ENCODE data around the gene BTRC.

The BTRC gene

DNA sequence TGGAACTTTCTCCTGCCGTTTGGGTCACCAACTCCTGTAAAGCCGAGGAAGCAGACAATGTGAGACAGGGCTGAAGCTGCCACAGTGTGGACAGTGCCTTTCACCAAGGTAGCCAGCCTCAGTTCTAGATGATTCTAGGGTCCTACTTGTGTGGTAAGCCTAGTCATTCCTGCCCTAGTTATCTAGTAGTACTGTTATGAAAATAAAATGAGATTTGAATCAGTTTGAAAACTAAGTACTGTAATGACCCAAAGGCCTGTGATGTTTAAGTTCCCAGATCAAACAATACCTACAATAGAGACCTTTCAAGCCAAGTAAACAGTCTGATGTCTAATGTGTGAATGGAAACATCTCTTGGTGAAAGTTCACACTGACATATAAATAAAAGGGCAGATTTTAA is 197.0 kb downstream of the BTRC start:
- DNase-seq: no peak

DNA sequence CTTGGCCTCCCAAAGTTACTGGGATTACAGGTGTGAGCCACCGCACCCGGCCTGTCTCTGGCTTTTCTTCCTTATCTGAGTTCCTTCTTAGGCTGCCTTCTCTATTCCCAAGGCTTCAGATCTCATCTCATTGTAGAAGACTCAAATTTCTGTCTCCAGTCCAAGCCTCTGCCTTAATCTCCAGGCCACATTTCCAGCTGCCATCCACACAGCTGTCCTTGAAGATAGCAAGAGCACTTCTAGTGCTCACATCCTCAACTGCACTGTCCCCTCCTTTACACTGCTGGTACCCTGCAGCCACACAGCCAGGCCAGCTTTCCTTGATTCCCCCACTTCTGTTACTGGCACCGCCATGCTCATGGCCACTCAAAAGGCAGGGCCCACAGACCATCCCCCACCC is 198.5 kb downstream of the BTRC start:
- no peak for DNase-seq

DNA sequence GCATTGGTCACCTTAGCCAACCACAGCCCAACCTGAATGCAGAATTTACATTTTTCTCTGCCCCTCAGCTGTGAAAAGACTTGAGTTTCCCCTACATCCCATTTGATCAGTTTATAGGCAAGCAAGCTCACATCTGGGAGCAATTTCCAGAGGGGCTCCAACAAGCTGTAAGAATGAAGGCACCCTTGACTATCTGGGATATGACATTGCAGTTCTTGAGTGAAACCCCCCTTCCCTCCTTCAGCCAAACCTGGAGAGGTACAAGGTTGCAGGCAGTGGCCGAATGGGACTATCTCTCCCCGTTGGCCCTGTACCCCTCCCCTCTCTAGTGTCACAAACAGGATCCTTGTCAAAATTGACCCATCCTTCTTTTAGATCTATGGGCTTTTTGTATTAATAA is 203.6 kb downstream of the BTRC start:
- DNase-seq: no peak

DNA sequence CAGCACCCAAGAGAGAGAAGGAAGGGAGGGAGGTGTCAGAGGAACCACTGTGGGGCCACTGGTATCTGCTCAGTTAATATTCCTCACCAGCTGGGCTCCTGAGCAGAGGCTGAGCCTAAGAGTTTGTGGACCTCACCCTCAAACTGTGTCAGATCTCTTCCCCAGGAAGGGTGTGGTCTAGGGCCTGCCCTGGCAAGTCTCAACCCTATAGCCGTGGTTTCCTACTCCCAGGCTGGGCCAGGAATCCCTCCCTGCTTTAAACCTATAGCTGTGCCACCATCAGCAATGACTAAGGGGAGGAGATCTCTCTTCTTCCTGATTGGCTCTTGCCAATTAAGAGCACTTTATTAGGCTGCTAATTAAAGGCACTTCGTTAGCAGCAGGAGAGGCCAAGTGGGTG is 204.2 kb downstream of the BTRC start:
- DNase-seq: no peak

DNA sequence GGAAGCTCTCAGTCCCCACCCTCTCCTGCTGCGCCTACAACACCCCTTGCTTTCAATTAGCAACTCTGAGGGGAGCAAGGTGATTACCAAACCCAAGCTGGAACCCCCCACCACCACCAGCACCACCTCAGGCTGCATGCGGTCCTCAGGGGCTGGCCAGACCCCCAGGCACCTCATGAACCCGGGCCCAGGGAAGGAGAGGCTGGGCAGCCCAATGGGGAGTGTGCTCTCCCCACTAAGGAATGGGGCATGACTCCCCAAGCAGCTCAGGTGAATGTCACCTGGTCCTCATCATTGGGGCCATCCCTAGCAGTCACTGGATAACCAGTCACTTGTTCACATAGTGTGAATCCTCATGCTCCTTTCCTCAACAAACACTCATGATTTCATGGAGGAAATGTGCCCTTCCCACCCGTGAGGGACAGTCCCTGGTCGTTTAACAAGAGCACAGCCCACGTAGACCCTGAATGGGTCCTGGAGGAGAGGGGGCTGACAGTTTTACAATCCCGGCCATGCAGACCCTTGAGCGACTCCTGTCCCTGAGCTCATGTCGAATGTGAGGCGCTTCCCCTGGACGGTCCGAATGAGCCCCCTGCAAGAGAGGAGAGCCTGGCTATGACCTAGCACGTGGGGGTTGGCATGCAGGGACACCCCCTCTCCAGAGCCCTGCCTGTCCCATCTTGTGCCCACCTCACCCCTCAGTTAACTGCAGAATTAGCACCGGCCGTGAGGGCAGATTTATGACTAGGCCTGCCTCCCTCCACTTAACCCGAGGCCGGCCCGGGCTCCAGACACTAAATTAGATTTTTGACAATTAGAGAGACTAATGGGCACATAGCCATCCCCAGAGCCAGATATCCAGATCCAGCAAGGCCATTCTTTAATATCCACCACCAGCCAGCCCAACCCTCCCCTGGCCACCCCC is 205.0 kb downstream of the BTRC start:
- no peak for DNase-seq

DNA sequence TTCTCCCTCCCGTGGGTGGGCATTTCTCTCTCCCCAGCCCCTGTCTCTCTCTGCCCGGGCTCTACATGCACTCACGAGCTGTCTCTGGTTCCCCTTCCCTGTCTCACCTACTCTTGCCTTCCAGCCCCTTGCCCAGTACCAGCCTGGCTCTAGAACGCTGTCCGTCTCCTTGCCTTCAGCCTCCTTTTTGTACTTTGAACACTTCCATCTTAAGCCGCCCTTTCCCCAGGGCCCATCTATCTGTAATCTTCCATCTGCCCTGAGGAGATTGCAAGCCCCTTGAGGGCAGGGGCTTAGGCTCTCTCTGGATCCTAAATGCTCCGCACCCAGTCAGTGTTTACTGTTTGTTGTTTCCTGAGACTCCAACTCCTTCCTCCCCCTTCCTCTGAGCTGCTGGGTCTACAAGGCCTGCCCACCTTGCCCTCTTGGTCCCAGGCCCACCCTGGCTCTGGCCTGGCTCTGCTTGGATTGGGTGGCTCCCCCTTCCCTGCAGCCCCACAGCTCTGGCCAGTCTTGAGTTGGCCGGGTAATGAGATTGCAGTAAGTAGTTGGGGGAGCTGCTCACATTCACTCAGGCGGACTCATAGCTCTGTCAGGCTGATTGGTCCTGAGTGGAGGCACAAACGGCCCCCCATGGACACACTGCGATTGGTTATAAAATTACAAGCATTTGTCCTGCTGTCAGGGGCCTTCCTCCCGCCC is 205.8 kb downstream of the BTRC start:
- DNase-seq: no peak

DNA sequence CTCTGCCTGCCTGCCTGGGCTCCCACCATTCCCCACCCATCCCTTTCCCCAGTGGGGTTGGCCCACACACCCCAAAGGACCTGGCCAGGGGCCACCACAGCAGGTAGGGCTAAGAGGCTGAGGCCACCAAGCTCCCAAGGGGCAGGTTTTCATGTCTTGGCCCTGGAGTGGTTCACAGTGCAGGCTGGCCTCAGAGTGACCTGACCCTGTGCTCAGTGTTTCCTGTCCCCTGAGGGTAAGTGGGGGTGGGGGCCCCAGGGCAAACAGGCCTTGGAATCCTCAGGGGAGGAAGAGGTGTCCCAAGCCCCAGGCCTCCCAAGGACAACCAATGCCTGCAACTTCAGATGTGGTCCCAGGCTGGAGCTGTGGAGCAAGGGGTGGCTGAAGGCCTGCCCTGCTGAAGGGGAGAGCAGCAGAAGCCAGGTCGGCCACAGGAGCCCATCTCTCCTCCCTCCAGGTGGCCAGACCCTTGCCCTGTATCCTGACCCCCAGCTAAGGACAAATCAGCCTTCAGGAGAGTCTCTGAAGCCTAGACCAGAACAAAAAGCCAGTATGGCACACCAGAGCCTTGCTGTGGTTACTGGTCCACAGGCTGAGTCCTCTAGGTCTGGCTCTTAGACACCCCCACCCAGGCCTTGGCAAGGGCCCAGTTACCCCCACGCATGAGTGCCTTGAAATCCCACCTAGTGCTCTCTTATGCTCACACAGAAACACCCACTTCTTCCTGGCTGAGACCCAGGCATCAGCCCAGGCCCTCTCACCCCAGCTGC is 206.5 kb downstream of the BTRC start:
- DNase-seq: no peak

DNA sequence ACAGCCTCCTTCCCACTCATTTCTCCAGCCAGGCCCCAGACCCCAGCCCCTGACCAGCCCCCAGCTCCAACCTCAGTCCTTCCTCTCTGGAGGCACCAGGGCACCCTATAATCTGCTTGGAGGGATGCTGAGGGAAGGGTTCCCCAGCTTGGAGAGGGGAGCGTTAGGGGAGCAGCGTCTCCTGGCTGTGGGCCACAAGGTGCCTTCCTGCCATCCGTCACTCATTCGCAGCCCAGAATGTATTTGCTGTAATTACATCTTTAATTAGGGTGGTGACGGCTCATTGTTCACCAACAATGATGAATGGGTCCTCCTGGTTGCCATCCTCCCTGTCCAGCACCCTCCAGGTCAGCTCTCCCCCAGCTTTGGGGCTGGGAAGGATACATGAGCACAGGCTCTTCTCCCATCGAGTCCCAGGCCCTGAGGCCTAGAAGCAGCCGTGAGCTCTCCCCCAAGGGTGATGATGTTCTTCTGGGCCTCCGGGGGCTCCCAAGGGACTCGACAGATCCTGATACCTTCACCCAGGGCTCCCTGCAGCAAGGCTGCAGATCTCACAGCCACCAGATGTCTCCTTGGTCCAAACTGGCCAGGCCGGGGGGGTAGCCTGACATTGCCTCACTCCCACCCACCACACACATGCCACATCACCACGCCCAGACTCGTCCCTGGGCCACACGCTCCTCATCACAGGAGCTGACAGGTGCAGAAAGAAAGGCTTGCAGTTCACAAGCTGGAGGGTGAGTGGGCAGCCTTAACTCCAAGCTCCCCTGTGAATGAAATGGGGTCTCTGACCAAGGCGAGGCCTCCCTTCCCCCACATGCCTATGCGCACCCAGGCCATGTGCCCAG is 207.3 kb downstream of the BTRC start:
- DNase-seq: no peak

DNA sequence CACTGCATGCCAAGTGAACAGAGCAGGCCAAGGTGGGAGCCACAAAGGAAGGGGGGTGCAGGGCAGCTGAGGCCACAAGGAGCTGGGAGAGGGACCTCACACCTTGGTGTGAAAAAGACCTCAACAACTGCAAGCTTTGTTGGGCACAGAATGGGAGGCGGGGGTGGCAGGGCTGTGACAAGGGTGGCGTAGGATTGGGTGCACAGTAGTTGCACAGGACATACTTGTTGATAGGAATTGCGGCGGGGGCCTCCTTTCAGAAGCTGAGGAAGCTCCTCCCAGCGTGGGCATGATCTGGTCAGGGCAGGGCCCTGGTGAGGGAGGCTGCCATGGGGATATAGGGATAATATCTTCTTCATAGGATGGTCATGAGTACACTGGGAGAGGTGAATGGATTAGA is 208.3 kb downstream of the BTRC start:
- DNase-seq: no peak

DNA sequence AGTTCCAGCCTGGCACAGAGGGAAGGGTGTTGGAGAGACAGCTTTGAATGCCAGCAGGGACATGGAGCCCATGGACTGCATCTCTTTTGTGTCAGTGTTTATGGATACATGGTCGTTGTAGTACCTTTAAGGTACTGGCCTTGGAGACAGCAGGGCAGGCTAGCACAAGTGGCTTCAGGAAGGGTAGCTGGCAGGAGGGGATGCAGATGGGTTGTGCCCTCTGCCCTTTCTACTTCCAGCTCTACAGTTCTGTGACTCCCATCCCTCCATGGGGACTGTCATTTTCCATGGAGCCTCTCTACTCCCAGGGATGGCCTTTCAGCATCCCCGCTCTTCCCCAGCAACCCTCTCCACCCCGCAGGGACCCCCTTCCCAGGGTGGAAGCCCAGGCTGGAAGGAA is 209.0 kb downstream of the BTRC start:
- no peak for DNase-seq

DNA sequence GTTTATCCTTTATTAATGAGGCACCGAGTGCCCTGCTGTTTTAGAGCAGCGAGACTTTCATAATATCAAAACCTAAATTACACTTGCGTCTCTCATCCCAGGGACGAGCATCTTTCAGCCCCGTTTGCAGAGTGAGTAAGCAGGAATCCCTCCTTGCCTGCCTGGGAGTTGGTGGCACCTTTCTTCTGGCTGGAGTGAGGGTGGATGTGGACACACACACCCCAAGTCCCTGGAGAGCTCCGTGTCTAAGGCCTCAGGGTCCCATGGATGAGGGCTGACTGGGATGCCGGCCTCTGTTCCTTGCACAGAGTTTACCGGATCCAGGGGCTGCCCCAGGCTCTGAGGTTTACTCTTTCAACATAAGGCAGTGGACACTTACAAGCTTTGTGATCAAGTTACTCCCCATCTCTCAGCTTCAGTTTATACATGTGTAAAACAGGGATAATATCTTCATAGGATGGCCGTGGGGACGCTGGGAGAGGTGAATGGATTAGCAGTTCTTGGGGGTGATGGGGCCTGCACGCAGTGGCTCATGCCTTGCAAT is 209.6 kb downstream of the BTRC start:
- no peak for DNase-seq

DNA sequence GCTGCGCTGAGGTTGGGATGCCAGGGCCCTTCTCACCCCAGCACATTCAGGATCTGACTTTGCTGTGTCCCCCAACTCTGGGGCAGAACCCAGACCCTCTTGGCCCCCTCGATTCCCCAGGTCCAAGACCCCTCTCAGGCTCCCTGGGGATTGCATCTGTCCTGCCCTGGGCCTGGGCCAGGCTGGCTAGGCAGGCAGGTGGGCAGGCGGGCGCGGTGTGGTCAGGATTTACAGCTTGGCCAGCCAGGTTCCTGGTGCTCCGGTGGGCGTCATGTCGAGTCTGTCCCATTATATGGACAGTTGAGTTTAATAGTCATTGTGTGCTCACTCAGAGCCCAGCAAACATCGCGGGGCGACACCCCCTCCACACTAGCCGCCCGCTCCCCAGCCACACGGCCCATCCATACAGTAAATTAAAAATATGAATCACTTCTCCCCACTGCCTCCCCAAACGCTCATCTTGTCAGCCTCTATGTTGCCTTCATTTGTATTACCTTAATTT is 210.6 kb downstream of the BTRC start:
- DNase-seq: no peak

DNA sequence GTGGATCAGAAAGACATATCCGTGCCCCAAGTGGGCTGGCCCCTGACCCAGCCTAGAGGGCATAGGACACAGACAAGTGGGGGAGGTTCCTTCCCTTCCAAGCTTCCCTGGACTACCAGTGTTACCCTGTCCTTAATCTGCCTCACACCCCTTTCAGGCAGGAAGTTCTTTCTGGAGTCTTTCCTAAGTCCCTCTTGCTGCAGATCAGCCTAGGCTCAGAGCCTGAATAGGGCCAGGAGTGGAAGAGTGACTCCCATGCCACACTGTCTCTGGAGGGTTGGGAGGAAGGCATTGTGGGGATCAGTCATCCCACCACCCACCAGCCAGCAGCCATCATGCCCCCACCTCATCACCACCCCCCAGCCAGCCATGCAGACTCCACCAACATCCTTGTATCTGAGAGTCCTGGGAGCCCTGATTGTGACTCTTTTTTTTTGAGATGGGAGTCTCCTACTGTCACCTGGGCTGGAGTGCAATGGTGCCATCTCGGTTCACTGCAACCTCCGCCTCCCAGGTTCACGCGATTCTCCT is 211.5 kb downstream of the BTRC start:
- no peak for DNase-seq

DNA sequence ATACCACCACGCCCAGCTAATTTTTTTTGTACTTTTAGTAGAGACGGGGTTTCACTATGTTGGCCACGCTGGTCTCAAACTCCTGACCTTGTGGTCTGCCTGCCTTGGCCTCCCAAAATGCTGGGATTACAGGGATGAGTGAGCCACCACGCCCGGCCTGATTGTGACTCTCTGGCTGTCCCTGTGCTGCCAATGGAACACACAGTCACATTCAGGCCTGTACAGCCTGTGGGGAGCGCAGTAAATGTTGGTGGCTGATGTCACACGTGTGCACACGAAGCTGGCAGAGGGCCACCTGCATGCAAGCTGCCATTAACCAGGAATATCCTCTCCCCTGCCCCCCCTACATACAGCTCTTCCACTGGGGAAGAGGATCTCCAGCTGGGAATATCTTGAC is 212.0 kb downstream of the BTRC start:
- DNase-seq: no peak

DNA sequence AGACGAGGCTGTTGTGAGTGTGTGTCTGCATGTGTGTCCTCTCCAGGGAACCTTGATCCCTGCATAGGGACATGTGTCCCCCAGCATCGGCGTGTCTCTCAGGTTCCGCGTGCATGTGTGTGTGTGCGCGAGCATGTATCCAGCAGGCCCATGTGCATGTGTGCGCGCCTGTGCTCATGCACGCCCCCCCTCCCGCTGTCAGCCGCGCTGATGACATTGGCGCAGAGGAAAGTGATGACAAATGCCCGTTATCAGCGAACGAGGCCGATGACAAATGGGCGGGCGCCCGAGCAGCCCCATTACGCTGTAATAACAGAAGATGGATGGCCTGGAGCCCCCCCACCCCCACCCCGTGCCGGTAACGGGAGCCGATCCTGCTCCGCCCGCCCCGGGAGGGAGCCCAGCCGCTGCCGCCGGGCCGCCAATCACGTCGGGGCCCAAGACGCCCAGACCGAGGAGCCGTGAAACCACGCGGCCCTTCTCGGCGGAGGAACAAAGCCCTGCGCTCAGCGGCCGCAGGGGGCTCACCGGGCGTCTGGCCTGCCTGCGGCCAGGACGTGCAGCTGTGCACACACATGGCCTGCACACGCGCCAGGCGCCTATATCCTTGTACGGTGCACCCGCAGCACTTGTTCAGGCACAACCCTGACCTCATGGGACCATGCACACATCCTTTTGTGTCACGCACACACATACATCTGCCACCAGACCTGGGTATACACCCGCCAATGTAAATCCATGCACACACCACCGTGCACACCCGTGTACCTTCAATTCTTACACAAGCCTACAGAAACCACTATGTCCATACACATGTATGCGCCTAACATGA is 212.6 kb downstream of the BTRC start:
- DNase-seq: peak; percentile 62

DNA sequence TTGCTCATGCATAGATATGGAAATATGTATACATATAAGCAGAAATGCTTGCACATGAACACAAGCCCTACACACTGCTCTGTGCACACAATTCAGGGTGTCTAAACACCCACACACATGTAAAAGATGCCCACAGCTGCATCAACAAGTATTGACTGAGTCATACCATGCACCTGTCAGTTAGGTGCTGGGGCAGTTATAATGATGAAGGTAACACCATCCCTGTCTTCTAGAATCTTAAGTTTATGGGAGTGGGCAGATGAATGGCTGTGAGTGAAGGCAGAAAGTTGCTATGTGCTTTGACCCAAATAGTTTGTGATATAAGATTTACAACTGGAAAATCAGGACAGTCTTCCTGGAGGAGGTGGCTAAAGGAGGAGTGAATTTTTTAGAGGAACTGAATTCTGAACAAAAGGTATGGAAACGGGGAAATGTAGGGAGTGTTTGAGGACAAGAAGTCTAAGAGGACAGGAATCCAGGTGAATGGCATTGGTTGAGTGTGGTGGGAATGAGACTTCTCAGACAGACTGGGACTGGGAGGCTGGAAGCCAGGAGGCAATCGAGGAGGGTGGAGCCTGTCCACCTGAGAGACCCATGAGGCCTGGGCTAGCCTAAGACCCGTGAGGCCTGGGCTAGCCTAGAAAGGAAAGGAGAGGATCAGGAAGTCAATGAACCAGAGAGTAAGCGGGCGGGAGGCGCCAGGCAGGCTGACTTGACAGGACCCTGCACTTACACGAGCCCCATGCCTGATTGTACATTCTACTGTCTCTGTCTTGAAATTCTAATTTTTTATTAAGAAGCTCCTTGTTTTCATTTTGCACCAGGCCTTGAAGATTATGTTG is 213.4 kb downstream of the BTRC start:
- DNase-seq: no peak

DNA sequence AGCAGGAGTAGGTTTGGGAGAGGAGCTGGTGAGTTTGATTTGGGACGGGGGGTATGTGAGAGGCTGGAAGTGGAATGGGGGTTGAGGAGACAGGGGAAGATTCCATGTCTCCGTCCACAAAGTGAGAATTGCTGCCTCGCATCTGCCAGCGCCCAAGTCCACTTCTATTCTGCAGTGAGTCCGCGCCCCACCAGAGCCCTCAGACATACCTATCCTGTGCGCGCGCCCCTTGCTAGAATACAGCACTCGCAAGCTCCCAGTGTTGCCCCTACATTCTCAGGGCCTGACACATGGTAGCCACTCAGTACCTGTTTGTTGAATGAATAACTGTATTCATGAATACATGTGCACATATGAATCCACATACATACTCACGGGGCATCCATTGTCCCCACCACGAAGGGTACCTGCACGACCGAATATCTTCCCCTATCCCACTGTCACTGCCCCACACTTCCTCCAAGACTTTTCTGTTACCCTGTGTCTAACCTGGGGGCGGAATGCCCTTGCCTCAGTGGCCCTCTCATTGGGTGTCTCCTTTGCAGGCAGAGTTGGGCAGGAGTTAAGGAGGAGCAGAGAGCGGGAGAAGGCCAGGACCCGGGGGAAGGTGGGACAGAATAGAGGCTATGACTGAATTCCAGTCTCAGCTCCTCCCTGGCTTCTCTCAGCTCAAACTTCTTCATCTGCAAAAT is 214.2 kb downstream of the BTRC start:
- DNase-seq: no peak

DNA sequence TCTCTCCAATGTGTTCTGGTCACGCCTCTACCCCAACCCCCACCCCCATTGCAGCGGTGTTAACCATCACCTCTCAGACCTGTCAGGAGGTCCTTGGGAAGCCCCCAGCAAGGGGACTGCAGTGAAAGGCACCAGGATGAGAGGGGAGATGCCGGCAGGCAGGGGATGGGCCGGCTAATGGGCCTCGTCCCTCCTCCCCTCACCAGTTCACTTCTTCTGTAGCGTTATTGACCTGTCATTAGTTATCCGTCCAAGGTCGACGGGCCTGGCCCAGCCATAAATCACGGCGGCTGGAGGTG is 215.3 kb downstream of the BTRC start:
- DNase-seq: no peak

DNA sequence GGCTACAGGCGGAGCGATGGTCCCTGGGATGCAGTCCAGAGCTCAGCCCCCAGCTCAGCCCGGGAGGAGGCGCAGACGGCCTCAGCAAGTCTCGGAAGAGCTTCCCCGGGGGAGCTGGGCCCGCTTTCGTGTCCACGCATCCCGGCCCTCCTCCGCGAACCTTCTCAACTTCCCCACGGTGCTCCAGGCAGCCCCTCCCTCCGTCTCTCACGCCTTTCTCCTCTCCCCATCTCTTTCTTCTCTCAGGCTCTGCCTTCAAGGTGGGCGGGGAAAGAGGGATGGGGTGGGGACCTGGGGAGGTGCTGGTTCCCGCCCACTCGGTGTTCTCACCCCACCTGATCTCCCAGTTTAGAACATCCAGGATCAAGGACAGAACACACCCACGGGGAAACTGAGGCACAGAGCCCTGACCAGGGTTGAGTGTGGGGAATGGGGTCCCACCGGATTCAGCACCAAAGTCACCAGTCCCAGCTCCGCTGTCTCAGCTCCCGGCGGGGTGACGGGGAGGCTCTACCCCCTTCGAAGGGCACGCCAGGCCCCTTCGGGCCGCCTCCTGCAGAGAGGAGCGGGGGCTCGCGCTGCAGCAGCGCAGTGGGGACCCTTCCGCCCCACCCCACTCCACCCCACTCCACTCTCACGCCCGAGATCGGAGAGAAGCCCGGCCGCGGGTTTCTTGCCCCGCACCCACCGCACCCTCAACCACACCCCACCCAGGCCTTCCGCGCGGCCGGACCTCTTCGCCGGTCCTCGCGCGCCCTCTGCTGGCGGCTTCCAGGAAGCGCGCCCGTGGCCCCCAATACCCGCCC is 215.9 kb downstream of the BTRC start:
- DNase-seq: peak; percentile 65

Measured in NCI-H2171 treated with DMSO at 0.1 percent for 48 hours (cell line).